ENCODE data around the gene KIAA1755.

Gene KIAA1755, protein sequence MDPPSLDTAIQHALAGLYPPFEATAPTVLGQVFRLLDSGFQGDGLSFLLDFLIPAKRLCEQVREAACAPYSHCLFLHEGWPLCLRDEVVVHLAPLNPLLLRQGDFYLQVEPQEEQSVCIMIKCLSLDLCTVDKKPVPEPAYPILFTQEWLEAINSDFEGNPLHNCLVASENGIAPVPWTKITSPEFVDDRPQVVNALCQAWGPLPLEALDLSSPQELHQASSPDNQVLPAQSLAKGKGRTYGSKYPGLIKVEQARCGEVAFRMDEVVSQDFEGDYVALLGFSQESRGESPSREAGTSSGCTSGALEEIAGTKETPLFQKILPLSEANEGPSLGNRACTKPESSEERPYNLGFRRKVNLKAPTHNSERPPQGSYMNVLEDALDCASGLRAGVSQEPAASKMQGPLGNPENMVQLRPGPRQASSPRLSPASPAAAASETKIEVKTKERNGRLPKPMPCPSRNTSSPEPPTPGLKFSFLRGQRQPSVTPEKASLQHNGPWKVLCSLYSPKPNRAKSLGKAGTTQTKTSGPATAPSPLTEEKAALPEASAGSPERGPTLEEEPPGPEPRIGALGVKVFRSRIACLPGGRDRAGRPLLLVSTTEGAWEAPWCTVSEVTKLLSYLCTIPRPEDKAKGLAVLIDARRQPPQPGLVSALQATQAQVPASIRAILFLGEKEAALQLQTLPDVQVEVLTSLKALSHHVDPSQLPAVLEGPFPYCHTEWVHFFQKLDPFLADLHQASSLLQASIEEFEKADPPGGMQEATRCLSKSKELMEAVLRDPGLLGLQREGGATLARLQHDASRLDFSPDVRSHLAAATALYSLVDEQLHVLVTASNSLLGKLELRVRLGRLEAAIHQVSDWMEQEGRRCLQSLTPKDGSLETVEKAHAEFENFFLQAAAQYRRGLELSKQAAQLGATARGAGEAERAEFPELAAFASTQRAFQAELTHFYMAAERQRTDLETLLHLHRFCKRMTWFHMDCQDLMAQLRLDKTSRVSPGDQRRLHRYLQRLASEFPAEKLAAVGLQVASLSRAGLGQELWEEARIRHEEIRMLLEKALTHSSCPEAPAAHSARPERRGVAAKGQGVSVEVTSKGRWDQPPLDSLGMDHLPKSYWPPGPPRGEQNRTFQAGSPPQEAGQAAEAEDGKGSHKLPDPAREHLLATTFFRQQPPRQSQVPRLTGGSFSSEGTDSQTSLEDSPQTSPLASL

DNA sequence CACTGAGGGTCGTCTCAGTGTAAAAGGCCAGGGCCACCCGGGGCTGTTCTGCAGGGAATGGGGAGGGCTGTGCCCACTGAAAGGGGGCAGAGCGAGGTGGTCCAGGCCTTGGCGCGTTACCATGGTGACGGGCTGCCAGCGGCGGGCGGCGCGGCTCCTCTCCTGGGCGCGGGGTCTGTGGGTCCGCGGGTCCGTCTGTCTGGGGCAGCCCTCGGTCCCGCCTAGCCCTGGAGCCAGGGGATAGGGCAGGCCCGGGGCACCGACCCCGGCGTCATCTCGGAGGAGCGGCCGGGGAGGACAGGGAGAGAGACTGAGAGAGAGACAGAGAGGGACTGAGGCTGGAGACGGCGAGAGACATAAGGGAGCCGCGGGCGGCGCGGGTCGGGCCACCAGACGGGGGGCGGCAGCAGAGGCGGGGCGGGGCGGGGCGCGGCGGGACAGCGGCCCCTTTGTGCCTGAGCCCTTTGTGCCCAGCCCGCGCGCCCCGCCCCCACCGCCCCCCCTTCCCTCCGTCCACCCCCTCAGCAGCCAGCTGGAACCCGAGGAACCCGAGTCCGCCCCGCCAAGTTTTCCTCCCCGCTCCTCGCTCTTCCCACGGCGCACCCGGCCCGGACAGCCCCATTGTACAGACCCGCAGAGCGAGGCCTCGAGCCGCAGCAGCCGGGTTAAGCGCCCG lies at the start of gene KIAA1755:
TSS of gene KIAA1755 (minus strand) at position 358 of the 676 bp plus-strand sequence. CDS start at position 123, 235 bp downstream.
- no peak for DNase-seq (ENCODE audit: low spot score)

DNA sequence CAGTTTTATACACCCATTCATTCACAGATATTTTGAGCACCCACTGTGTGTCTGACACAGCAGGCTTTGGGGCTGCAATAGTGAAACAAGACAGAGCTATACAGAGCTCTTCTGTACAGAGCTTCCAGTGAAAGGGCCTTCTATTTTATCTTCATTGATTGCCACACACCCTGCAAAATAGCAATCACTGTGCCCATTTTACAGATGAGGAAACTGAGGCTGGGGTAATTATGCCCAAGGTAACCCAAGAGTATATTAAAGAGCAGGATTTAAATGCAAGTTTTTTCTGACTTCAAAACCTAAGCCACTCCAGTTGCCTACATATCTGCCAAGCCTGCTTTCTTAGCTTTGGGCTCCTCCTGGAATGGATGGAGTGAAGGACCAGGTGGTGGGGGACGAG lies 47.9 kb upstream of the KIAA1755 start:
- DNase-seq (ENCODE audit: low spot score): no peak

DNA sequence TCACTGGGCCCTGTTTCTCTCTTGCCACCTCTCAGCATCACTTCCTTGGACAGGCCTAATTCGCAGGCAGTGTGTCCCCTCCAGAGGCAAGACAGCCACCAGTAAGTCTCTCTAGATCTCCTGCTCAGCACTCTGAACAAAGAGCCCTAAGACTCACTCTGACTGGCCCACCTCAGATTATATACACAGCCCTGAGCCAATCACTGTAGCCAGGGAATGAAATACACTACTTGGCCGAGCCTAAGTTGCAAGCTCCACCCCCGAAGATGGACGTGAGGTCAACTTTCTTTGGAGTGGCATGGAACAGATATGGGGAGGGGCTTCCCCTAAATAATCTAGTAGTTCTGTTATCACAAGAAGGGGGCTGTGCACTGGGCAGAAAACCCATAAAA lies 47.5 kb upstream of the KIAA1755 start:
- DNase-seq (ENCODE audit: low spot score): no peak

DNA sequence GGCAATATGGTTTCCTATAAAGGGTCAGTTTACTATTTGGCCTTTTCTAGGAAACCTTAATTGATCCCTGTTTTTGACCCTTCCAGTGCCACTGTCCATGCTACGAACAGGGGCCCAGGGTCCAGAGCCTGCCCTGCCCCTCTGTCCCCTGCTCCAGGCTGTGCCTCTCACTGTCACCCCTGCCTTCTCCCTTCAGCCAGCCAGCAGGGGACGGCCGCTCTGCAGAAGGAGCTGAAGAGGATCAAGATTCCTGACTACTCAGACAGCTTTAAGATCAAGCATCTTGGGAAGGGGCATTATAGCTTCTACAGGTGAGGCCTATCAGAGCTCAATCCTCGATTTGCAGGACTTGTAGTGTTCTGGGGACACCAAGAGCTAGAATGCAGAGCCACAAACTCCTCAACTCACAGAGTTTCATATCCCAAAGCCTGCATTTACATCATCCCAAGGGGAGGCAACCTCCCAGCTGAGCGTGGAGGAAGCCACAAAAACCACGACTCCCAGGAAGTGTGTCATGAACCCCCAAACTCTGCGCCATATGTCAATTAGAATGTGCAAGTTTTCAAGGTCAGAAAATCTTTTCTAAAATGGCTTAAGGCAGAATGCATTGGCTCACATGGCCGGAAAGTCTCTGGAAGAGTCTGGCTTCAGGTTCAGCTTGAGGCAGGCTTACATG lies 47.0 kb upstream of the KIAA1755 start:
- DNase-seq (ENCODE audit: low spot score): peak; percentile 39

DNA sequence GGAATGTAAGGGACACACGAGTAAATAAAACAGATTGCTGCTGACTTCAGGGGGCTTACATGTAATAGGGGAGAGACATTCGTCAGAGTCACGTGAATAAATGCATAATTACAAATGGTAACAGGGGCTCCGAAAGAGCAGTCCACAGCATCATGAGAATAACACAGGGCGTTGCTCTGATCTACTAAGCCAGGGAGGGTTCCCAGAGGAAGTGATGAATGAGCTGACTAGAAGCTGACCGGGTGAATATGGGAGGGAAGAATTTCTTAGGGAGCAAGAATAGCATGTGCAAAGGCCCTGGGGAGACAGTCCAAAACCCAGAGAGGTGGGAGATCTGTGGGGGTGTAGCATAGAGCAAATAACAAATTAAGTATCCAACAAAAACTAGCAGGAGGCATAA lies 45.8 kb upstream of the KIAA1755 start:
- DNase-seq (ENCODE audit: low spot score): peak; percentile 20

DNA sequence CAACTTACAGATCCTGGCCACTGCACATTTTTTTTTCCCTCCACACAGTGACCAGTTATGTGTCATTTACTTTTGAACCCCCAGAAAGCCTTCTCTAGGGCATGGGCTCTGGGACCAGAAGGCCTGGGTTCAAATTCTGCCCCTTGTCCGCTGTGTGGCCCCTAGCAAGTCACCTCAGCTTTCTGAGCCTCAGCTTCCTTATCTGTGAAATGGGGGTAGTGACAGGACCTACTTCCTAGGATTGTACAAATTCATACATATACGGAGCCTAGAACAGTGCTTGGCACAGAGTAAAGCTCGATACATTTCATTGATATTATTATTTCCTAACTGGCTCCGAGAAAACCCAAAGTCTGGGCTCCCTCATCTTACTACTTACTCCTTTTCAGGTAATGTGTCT lies 45.0 kb upstream of the KIAA1755 start:
- DNase-seq (ENCODE audit: low spot score): no peak

DNA sequence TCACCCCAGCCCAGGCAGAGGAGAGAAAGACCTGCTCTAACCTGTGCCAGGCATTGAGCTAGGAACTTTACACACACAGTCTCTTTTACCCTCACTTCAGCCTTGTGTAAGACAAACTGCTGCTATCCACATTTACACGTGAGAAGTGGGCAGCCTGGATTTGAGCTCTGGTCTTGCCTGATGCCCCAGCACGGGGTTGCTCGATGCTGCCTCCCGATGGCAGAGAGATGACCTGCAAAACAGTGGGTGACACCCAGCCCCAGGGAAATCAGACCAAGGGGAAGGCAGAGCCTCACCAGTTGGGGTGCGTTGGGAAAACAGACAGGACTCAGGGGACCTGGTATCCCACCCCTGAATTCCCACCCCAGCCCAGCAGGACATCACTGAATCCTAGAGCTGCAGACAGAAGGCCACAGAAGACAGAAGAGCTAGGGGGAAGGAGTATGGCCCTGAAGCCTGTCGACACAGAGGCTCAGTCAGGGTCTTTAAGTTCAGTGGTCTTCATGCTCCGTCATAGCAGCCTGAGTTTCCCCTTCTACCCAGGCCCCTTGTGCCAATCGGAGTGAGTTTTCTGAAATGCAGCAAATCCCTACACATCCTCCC lies 44.4 kb upstream of the KIAA1755 start:
- DNase-seq (ENCODE audit: low spot score): peak; percentile 49

DNA sequence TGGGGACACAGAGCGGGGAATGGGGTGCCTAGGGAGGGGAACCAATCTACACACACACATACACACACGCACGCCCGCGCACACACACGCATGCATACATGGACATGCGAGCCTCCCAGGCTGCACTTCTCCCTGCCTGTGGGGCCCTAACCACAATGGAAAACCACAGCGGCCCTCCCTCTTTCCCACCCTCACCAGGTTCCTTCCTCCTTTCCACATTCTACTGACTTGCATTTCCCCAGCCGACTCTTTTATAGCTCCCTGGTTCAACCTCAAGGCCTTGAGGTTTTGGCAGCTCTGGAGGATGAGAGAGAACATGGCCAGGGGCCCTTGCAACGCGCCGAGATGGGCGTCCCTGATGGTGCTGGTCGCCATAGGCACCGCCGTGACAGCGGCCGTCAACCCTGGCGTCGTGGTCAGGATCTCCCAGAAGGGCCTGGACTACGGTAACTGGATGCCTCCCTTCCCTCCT lies 43.4 kb upstream of the KIAA1755 start, which contains the start of gene BPI:
TSS of gene BPI (plus strand) at position 249 of the 472 bp plus-strand sequence. CDS start at position 317, 68 bp downstream.
- DNase-seq (ENCODE audit: low spot score): no peak

DNA sequence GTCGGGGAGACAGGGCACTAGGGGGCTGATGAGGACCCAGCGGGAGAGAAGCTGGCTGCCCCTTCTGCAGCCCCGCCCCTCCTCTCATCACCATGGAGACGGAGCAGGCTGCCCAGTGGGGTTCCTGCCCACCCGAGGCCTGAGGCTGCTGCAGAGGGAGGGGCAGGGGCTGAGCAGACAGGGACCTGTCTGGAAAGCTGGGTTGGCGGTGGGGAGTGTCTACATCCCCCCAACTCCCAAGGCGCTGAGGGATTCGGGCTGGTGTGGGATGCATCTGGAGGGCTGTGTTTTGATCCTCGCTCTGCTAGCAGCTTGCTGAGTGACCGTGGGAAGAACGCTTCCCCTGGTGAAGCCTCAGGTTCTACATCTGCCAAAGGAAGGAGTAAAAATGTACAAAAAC lies 42.3 kb upstream of the KIAA1755 start:
- DNase-seq (ENCODE audit: low spot score): no peak

DNA sequence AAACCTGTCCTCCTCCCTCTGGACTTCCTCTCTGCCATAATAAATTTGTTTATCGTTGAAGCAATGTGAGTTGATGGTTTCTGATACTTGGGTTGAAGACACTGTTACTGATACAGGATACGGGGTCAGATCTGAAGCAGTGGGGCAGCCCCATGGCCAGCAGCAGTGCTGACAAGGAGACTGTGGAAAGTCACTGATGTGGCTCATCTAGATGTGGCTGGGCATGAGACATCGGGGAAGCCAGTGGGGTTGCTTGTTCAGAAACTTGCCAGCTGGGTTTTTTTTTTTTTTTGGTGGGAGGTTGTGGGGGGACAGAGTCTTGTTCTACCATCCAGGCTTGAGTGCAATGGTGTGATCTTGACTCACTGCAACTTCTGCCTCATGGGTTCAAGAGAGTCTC lies 40.8 kb upstream of the KIAA1755 start:
- DNase-seq (ENCODE audit: low spot score): no peak

DNA sequence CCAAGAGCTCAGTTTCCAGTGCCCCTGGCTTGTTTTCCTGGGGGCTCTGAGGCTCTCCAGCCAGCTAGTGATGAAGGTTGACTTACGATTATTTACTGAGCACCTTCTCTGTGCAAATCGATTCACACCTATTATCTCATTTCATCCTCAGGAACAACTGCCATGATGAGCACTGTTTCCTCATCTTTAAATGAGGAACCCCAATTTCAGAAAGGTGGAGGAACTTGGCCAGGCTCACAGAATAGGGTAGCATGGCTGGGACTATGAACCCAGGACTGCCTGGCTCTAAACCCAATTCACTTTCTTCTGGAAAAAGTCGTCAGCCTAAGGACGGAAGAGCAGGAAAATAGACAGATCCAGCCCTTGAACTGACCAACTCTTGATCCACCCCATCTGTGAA lies 39.9 kb upstream of the KIAA1755 start:
- no peak for DNase-seq (ENCODE audit: low spot score)

DNA sequence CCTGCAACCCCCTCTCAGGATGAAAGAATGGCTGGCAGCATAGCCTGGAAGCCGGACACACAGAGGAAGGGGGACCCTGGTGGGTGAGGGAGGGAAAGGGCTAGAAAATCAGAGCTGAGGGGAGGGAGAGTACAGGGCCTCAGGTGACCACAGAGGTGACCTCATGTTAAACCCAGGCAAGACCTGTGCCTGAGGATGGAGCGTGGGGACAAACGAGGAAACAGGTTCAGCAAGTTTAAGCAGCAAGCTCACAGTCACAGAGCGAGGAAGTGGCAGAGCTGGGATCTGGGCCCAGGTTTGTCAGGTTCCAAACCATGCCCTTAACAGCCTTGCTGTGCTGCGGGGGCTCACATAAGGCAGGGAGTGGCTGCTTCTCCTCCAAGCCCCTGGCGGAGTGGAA lies 39.4 kb upstream of the KIAA1755 start:
- DNase-seq (ENCODE audit: low spot score): no peak

DNA sequence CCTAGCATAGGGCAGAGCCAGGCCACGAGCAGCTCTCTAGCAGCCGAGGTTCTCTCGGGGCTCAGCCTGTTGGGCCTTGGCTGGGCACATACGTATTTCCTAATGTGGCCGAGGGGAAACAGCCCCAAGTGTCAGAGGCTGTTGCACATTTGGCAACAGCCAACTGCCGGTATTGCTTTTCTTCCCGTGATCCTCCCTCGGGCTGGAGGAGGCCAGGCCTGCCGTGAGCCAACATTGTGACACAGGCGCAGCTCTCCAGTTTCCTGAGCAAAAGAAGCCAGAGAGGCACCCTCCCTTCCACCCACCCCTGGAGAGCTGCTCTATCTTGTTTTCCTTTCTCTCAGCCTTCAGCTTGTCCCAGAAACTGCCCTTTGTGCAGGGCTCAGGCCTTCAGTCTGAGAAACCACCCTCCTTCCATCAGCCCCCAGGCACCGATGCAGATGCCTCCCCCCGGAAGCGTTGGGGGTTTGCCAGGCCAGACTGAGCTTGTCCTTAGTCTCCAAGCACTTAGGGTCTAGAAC lies 38.3 kb upstream of the KIAA1755 start:
- no peak for DNase-seq (ENCODE audit: low spot score)

DNA sequence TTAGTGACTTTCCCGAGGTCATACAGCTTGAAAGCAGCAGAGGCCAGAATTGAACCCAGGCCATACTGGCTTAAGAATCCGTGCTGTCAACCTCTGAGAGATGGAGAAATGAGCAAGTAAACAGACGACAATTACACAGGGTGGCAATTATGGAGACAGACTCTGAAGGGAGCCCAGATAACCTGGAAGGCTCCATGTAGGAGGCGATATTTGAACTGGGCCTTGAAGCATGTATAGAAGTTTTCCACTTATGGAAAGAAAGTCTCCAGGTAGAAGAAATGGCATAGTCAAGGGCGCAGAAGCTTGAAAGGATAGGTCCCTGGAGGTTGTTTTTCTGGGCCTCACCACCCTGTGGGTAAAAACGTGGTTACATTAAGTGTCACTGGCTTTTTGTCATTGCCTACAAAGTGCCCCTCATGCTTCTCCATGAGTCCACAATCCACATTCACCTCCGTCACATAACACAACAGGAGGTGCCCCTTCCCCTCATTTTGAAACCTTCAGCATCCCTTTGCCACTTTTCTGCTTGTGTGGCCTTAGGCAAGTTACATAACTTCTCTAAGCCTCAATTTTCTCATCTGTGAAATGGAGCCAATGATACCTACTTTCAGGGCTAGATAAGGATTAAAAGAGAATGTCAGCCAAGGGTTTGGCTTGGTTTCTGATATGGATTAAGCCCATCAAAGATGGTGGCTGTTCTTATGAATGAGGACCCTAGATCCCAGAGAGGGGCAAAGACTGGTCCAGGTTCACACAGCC lies 37.6 kb upstream of the KIAA1755 start:
- DNase-seq (ENCODE audit: low spot score): no peak

DNA sequence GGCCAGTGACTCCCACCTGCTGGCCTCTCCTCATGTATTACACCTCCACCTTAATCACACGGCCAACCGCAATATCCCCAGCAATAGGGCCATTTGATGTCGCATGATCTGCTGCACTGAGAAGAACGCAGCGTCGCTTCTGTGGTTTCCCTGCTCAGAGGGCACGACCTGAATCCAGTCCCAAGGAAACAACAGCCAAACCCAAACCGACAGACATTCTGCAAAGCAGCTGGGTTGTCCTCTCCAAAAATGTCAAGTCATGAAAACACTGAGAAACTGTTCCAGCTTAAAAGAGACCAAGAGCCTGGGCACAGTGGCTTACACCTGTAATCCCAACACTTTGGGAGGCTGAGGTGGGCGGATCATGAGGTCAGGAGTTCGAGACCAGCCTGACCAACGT lies 35.9 kb upstream of the KIAA1755 start:
- DNase-seq (ENCODE audit: low spot score): no peak

DNA sequence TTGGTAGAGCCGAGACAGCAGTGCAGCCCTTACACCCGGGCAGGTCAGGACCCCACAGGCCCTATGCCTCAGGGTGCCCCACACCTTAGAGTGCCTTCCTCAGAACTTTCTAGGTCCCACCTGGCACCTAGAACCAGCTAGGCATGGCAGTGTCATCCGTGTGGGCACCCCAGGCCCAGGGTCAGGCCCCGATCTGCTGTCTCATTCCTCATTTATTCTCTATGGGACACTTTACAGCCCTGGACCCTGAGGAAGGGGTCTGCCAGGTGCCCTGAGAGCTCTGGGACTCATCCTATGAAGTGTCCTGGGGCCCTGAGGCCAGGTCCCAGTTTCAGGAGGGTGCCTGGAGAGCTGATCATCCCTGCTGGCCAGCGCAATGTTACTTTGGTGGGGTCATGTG lies 35.3 kb upstream of the KIAA1755 start:
- no peak for DNase-seq (ENCODE audit: low spot score)

DNA sequence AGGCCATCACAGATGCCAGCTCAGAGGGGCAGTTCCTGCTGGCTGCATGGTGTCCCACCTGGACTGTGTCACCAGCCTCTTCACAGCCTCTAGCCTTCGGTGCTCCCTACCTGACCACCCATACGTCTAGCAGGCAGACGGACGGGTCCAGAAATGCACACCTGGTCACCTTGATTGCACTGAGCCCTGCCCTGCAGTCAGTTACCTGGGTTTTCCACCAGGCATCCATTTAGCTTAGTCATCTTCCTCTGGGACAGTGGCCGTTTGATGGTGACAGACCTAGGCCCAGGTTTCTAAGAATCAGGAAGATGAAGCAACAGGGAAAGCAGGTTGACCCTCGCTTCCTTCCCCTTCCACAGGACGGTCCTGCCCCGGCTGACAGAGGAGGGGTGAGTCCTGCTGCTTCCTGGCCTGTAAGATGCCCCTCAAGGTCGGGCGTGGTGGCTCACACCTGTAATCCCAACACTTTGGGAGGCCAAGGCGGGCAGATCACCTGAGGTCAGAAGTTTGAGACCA lies 33.6 kb upstream of the KIAA1755 start:
- no peak for DNase-seq (ENCODE audit: low spot score)

DNA sequence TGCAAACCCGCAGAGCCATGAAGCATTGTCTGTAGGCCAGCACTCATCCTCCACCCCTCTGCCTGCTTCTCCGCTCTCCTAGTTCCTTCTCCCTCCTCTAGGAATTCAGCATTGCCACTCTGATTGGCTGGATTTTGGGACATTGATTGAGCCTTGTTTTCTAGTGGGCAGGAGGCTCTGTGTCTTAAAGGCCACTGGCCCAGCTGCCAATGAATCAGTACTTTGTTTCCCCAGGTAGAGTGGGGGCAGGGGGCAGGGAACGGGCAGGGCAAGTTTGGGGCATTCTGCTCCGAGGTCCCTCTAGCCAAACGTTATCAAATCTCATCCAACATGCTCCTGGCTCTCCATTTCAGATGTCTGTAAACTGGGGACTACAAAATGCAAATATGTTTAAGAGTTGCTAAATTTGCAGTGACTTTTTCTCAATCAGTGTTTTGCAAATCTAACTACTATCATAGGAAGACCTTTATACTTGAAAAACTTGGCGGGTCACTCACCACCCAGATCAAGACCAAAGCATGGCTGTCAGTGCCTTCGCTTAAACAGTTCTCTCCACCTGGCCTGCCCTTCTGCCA lies 33.0 kb upstream of the KIAA1755 start:
- DNase-seq (ENCODE audit: low spot score): no peak

DNA sequence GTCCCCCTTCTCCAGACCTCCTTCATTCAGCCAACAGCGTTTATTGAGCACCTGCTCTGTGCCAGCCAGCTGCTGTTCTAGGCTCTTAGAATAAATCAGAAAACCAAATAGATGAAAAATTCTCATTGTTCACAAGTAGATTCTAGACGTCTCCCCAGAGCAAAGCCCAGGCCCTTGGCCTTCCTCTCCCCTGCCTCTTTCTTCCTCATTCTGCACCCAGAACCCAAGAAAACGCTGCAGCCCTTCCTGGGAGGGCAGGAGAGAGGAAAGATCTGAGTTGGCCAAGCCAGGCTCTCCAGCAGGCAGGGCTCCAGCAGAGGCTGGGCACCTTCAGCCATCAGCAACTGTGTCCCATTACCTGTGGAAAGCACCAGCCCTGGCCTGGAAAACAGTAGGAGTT lies 31.4 kb upstream of the KIAA1755 start:
- no peak for DNase-seq (ENCODE audit: low spot score)
